GM21528 (cell line): ENCODE measurements around the gene OAS2.

ENCODE experiments used
- ATAC-seq: cut with Tn5 transposase; IDR thresholded peaks from one replicate; pipeline ENCODE4 v1.9.1; 2021; ENCODE audit warnings: mild to moderate bottlenecking, moderate library complexity; ENCODE audit not compliant: unreplicated experiment, low FRiP score

OAS2 gene

DNA sequence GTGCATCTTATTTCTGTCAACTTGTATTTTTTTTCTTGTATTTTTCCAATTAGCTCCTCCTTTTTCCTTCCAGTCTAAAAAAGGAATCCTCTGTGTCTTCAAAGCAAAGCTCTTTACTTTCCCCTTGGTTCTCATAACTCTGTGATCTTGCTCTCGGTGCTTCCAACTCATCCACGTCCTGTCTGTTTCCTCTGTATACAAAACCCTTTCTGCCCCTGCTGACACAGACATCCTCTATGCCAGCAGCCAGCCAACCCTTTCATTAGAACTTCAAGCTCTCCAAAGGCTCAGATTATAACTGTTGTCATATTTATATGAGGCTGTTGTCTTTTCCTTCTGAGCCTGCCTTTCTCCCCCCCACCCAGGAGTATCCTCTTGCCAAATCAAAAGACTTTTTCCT is 32.4 kb downstream of the OAS2 start:
- ATAC-seq: no peak

DNA sequence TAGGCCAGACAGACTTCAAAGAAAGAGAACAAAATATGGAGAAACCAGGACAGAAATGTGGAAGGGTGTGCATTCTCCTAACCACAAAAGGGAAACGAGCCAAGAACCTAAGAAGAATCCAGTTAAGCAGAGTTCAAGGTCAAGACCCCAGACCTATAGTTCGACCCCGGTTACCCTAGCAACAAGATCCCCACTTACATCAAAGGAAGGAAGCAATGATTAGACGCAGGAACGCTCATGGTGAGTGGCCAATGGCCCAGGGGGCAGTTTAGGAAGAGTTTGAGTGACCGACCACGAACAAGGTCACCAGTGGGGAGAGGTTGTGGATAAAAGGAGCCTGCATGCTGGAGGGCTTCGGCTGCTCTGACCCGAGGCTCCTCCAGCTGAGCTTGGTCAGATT is 36.2 kb downstream of the OAS2 start:
- ATAC-seq: no peak

DNA sequence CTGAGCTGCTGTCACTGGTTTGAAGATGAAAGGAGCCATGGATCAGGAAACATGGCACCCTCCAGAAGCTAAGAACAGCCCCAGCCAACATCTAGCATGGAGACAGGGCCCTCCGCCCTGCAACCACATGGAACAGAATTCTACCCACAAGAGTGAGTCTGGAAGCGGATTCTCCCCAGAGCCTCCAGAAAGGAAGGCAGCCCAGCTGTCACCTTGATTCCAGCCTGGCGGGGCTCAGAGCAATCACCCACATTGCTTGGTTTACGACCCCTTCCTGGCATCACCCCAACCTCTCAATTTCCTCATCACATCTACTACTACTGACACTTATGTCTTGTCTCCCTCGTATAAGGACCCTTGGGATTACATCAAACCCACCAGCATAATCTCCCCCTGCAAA is 38.5 kb downstream of the OAS2 start:
- ATAC-seq: no peak

DNA sequence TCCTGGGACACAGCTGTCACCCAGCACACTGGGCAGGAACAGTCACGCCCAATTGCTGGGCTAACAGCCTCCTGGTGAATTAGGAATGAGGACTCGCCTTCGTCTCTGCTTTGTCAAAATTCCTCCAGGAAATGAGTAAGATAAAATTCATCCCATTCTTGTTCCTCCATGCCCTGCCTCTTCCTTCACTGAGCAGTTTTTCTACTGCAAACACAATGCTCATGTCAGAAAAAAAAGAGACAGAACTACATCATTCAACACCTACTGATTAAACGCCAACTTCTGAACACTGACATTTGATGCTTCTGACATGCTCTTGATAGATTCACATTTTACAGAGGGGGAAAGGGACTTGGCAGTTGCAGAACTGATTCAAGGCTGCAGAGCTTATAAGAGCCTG is 40.7 kb downstream of the OAS2 start:
- ATAC-seq: no peak

DNA sequence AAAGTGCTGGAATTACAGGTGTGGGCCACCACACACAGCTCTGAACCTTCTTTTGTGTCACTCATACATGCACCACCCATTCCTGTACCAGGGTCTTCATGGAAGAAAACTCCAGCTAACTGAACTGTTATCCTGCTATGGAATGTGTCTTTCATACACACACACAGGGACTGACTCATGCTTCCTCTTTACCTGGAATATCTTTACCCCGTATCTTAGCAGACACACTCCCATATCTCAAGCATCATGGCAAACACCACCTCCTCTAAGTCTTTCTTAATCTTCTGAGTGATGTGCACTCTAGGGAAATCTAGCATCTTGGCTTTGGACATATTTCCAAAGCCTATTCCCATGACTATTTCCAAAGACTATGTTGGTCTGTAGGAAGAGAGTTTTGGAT is 43.2 kb downstream of the OAS2 start:
- ATAC-seq: no peak

DNA sequence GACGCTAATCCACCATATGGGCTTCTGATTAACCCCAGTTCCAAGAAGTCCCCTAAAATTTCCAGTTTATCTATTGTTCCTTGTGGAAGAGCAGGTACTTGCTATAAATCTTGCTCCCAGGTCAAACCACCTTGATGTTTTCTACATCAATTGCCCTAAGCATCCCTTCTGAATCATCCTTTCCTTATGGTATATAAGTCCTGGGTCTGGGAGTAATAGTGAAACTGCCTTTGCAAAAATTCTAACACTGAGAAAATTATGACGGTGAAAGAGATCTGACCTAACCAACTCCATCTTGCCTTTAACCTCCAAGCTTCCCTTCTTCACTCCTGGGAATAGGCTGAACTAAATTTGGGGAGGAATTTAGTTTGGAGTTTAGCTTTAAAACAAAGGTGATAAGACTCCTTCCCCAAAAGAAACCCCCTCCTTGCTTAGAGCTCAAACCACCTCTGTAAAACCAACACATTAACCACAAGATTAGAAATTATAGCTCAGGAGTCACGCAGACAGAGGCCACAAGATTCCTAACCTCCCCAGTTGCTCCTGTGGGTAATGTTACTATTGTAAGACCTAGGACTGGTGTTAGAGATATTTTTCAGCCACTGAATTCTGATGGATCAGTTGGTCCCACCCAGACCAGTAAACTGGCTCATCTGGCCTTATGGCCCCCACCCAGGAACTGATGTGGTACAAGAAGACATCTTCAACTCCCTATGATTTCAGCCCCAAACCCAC is 44.4 kb downstream of the OAS2 start:
- no peak for ATAC-seq

DNA sequence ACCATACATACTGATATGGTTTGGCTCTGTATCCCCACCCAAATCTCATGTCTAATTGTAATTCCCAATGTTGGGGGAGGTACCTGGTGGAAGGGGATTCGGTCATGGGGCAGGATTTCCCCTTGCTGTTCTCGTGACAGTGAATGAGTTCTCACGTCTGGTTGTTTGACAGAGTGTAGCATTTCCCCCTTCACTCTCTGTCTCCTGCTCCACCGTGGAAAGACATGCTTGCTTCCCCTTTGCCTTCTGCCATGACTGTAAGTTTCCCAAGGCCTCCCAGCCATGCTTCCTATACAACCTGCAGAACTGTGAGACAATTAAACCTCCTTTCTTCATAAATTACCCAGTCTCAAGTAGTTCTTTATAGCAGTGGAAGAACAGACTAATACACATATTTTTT is 49.4 kb downstream of the OAS2 start:
- no peak for ATAC-seq

DNA sequence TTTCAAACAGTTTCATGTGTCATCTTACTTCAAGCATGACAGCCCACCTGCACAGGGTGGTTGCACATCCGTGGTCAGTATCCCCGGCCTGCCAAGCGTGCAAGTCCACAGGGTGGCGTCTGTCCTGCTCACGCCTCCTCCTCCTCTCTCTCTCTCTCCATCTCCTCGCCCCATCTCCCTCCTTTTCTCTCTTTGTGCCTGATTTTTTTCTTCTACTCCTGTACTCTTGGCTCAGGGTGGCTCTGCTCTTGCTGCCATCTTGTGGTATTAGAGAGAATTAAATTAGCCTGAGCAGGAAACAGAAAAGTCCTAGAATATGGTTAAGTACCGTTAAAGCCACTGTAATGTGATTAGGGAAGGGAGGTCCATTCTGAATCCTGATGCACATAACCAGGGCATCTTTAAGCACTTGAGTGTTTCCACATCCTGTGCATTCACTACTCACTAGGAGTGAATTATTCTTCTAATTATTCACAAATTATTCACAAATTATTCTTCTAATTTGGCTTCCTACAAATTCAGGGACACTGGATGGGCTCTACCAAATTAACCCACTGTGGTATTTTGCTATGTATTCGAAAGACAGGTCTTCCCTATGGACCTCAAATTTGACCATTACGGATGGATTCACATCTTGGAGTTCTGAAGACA is 52.7 kb downstream of the OAS2 start:
- no peak for ATAC-seq

DNA sequence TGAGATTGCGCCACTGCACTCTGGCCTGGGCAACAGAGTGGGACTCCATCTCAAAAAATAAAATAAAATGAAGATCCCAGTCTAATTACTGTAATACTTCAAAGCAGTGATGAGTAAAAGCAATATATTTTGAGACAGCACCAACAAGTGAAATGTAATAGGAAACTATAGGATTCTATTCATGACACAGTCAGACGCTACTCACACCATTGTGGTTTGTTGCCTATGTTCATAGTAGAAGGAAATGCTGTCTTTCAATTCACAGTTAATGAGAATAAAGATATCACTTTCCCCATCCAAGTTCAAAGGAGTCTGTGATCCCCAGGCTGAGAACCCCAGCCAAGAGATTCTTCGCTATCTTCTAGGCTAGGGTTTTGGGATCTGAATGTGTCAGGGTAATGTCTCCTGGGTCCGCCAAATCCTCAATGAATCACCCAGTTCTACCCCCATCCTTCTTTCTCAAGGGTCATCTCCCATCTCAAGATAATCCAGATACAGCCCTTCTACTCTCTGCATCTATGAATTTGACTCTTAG is 61.7 kb downstream of the OAS2 start:
- ATAC-seq: no peak

DNA sequence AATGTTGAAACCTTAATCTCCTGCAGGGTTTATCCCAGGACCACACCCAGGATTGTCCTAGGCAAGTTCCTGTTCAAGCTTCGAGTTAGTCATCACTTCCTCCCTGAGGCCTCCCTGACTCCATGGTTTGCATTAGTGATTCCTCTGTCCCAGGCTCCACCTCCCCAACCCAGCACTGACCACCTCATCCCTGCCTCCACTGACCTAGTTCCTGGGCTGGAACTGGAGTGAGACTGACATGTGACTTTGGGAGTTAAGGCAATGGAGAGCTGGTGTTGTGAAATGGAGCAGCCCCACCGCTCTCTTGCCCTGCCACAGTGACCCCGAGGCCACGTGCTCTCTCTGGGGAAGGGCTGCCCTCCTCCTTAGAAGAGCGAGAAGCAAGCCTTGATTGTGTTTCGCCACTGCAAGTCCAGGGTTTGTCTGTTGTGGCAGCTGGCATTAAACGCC is 62.4 kb downstream of the OAS2 start:
- ATAC-seq: no peak

DNA sequence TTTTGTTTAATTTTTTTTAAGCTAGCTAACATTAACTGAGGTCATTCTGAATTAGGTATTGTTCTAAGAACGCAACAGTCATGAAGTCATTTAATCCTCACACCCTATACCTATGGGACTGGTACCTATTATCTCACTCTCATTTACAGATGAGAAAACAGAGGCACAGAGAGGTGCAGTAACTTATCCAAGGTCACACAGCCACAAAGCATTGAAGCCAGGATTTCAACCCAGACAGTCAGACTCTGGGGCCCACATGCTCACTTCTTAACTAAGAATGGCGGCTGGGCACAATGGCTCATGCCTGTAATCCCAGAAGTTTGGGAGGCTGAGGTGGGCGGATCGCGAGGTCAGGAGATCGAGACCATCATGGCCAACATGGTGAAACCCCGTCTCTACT is 63.2 kb downstream of the OAS2 start:
- ATAC-seq: no peak

DNA sequence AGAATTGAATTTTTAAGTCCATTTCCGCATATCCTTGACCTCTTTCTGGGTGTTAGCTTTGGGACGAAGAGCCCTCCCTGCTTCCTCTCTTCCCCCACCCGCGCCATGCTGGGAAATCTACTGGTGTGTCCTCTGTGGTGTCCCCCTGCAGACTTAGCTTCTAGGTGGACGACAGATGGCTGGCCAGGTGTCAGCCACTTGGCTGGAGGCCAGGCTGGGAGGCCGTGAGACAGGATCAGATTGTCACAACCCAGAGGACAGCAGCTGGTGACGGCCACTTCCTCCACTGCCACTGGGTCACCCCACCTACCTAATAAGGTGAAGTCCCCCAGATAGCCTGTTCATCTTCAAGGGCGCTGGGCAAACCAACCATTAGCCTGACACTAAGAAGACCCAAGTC is 64.9 kb downstream of the OAS2 start:
- no peak for ATAC-seq

DNA sequence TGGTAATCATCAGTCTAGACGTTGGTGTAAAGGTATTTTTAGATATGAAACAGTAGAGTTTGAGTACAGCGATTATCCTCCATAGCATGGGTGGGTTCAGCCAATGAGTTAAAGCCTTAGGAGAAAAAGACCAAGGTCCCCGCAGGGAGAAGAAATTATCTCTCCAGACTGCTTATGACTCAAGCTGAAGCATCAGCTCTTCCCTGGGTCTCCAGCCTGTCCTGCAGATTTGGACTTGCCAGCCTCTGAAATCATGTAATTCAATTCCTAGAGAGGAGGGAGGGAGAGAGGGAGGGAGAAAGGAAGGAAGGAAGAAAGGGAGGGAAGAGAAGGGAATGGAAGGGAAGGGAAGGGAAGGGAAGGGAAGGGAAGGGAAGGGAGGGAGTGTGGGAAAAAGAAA is 66.2 kb downstream of the OAS2 start:
- no peak for ATAC-seq

DNA sequence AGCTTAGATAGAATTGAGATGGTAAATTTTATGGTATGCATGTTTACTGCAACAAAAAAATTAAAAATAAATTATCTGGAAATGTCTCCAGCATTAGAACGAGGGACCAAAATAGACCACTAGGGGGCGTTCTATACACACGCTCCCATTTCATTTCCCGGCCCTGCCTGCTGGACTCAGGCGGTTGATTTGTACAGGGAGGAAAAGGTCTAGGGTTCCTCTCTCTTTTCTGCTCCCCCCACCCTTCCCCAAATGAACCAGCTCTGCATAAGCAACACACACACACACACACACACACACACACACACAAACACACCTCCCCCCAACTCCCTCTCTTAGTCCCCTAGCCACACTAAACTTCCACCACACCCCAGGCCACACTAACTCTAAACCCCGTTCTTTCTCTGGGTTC is 70.4 kb downstream of the OAS2 start:
- ATAC-seq: no peak

DNA sequence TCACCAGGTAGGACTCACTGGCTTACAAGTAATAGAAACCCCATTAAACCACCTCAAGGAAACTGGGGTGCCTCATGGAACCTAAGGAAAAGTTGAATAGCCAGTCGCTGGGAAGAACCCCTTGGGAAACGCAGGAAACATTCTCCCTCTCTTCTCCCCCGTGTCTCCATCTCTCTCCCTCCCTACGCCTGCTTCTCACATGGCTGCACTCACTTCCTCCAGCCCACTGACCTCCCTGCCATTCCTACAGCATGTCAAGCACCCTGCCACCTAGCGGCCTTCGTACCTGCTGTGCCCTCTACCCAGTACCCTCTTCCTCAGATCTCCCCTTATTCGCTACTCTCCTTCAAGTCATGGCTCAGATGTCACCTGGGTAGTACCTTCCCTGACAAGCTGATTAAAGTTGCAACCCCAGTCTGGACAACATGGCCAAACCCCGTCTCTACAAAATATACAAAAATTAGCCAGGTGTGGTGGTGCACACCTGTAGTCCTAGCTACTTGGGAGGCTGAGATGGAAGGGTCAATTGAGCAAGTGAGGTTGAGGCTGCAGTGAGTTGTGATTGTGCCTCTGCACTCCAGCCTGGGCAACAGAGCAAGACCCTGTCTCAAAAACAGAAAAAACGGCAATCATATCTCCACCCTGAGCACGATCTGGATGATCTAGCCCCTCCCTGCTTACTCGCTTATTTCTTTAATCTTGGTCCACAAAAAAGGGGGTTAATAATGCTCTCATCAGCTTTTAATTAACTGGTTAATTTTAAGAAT is 71.8 kb downstream of the OAS2 start:
- ATAC-seq: no peak

DNA sequence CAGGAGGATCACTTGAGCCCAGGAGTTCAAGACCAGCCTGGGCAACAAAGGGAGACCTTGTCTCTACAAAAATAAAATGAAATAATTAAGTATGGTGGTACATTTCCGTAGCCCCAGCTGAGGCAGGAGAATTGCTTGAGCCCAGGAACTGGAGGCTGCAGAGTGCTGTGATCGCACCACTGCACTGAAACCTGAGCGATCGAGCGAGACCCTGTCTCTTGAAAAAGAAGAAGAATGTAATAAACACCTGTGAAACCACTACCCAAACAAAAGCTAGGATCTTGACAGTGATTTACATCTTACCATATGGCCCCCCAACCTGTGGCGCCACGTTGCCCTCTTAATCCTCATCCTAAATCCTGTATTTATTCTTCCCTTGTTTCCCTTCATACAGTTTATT is 72.5 kb downstream of the OAS2 start:
- no peak for ATAC-seq

DNA sequence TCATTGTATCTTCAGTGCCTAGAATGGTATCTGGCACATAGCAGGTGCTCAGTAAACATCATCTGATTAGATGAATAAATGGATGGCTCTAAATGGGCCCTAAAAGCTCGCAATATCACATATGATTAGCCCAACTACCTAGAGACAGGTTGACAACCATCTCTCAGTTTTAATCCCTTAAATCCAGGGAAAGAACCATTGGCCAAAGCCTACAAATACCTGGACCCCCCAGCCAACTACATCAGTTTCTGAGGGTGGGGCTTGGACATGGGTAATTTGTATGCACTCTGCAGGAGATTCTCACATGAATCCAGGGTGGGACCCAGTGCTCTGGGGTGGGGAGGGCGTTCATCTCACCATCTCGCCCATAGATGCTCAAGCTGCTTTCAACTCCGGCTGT is 73.4 kb downstream of the OAS2 start:
- ATAC-seq: no peak

DNA sequence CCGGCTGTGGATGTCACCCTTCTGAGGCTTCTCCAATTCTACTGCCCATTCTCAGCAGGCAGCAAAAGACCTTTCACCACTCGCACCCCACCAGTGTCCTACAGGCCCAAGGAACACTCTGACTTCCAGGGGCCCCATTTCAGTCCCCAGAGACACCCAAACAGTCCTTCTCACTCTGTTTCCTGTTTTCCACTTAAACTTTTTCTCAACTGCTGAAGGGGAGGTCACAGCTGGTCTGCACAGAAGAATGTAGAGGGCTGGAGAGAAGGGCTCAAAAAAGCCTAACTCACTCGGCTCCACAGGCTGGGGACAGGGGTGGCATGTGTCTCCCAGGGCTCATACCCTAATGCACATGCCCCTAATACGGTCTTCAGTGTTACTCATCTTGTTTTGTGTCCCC is 74.0 kb downstream of the OAS2 start:
- no peak for ATAC-seq

DNA sequence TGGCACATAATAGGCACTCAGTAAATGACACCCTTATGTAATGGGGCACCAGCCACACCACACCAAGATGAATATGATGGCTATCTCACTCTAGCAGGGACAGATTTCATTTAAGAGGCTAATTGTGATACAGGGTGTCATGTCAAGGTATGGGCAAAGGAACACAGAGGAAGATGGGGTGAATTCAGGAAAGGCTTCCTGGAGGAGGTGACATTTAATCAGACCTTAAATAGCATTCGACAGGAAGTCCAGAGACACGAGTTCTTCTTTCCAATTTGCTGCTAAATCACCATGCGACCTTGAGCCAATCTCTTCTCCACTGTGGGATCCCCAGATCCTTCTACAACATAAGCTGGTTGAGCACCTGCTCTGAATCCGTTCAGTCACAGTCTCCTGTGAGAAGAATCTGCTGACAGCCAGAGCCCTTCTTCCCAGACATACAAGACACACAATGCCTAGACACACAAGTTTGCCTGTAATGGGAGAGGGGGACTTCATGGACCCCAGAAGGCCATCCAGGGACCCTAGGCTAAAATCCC is 76.7 kb downstream of the OAS2 start:
- ATAC-seq: no peak

DNA sequence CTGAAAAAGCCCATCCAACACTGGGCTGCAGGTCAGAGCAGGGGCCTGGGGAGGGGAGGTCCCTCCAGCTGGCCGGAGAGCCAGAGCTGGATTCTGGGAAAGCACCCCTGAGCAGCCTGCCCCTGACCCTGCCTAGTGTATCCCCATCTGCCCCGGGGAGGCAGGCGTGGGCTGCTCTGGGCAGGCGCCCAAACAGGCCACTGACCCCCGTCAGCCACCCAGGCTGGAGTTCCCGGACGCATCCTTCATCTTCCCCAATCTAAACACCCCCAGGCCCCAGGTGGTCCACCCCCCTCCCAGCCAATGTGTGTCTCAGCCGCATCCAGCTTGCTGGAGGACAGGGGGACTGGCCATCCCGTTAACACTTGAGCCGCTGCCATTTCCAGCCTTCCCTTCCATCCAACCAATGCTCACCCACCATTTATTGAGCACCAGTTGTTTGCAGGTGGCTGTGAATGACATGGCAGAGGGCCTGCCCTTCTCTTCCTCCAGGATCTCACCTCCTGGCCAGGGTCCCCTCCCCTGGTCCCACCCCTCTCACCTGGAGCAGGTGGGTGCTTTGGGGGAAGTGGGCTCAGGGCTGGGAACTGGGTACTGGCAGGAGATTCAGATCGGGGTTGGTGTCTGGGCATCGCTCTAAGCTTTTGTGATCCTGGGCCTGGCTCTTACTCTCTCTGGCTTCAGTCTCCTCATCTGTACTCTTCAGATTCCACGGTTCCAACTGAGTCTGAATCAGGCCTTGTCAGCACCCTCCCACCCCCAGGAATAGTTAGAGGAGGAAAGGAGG is 77.5 kb downstream of the OAS2 start:
- ATAC-seq: no peak

DNA sequence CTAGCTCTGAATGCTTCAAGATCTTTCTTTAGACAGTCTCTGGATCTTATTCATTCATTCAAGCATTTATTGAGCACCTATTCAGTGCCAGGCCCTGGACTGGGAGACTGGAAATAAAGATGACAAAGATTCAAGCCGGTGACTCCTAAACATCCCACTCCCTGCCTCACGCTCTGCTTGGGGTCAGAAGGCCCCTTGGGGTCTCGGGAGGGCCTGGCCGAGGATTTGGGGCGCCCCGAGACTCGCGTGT is 78.0 kb downstream of the OAS2 start:
- ATAC-seq: no peak
